OCI-LY7 (cell line): ENCODE results near the gene RBP5. TPM values are rescaled to one million over a fixed set of nuclear protein-coding genes. Genes with fewer than 3 reads are reported as not detected.

Experiments
- BruUV-seq: library from RNA; stranded (reverse); fragments of 400-500 nt; replicated peaks from 2 replicates; lab custom pipeline; 2021; lab: Mats Ljungman, UMichigan
- CTCF ChIA-PET: fragments of 300-600 bp; sonication (Branson Sonifier 250); formaldehyde crosslinking; loops from one replicate; lab custom pipeline; 2022; ENCODE audit warnings: antibody characterized with exemption; ENCODE audit not compliant: unreplicated experiment; lab: Charles Lee
- POLR2A ChIA-PET: fragments of 300-600 bp; sonication (Branson Sonifier 250); formaldehyde crosslinking; loops from one replicate; lab custom pipeline; 2022; ENCODE audit warnings: antibody characterized with exemption; lab: Charles Lee
- DNase-seq: peaks from one replicate; pipeline ENCODE4 v3.0.0-alpha.2; 2015; ENCODE audit warnings: low spot score
- H2AFZ ChIP-seq: fragments of 200-600 bp; sonication (generic), shearing (Covaris generic); 2 replicates; pipeline ENCODE4 v1.6.1; 2014; ENCODE audit warnings: mild to moderate bottlenecking, antibody characterized with exemption, low read length, moderate library complexity
- H3K27ac ChIP-seq: fragments of 200-600 bp; sonication (generic); 2 replicates; pipeline ENCODE4 v1.5.1; 2014; ENCODE audit warnings: mixed run types, low read depth, mild to moderate bottlenecking, moderate library complexity, low read length, inconsistent platforms; ENCODE audit not compliant: poor library complexity, severe bottlenecking
- H3K36me3 ChIP-seq: fragments of 200-600 bp; sonication (generic); 2 replicates; pipeline ENCODE4 v1.6.1; 2014; ENCODE audit warnings: mild to moderate bottlenecking, antibody characterized with exemption, low read length, moderate library complexity, mixed read lengths; ENCODE audit not compliant: insufficient read depth
- H3K4me1 ChIP-seq: fragments of 200-600 bp; sonication (generic); 2 replicates; pipeline ENCODE4 v1.5.1; 2014; ENCODE audit warnings: mild to moderate bottlenecking, low read length; ENCODE audit not compliant: insufficient read depth, poor library complexity, severe bottlenecking
- H3K4me2 ChIP-seq: fragments of 200-600 bp; sonication (generic); 2 replicates; pipeline ENCODE4 v1.6.1; 2014; ENCODE audit warnings: mild to moderate bottlenecking, low read length
- H3K4me3 ChIP-seq: fragments of 200-600 bp; sonication (generic); 2 replicates; pipeline ENCODE4 v1.5.1; 2014; ENCODE audit warnings: mild to moderate bottlenecking, low read depth, low read length; ENCODE audit not compliant: poor library complexity, severe bottlenecking
- H3K79me2 ChIP-seq: fragments of 200-600 bp; sonication (generic); 2 replicates; pipeline ENCODE4 v1.6.1; 2016; ENCODE audit warnings: low read depth, mild to moderate bottlenecking, low read length, moderate library complexity, mixed read lengths; ENCODE audit not compliant: insufficient read depth
- H3K9me2 ChIP-seq: fragments of 200-600 bp; sonication (generic); 2 replicates; pipeline ENCODE4 v1.6.1; 2016; ENCODE audit warnings: mild to moderate bottlenecking, low read length, mixed read lengths; ENCODE audit not compliant: insufficient read depth
- H3K9me3 ChIP-seq: fragments of 200-600 bp; sonication (generic); 2 replicates; pipeline ENCODE4 v1.6.1; 2014; ENCODE audit warnings: mild to moderate bottlenecking, mixed run types, low read length, mixed read lengths
- H4K20me1 ChIP-seq: fragments of 200-600 bp; sonication (generic); 2 replicates; pipeline ENCODE4 v1.6.1; 2014; ENCODE audit warnings: mild to moderate bottlenecking, antibody characterized with exemption, low read length, moderate library complexity, mixed read lengths; ENCODE audit not compliant: insufficient read depth
- CTCF ChIP-seq: fragments of 200-600 bp; sonication (generic); conservative IDR thresholded peaks from 2 replicates; pipeline ENCODE4 v1.5.1; 2014; ENCODE audit warnings: mild to moderate bottlenecking, antibody characterized with exemption, low read length, moderate library complexity, mixed read lengths
- EZH2phosphoT487 ChIP-seq: fragments of 200-600 bp; sonication (generic); IDR thresholded peaks from 2 replicates; pipeline ENCODE4 v1.6.1; 2018; ENCODE audit warnings: low read depth, borderline replicate concordance, mild to moderate bottlenecking, mixed run types, antibody characterized with exemption, low read length, moderate library complexity, mixed read lengths
- intact Hi-C: fragments of 100-400 bp; cut with micrococcal nuclease; formaldehyde crosslinking; loops from one replicate; pipeline ENCODE4 v1.10.0; 2022; ENCODE audit not compliant: unreplicated experiment
- total RNA-seq, 2 experiments: library from RNA; depleted of rRNA in 1 of 2; stranded (reverse); fragments of >200 nt in 1 of 2; shearing (Covaris generic) in 1 of 2; gene quantifications; 2 replicates each; pipeline ENCODE4 v1.2.3, GENCODE V29; 2014 to 2022

RBP5 gene
- total RNA-seq, 2 experiments from 2014 or later: 0.70 TPM; not detected in 1

- no peaks in the 10 kb centered on the region for H4K20me1 ChIP-seq
- no peaks in the 10 kb centered on the region for H3K9me2 ChIP-seq
- no peaks in the 10 kb centered on the region for H3K36me3 ChIP-seq
- no peaks in the 10 kb centered on the region for H3K79me2 ChIP-seq
- no peak overlapping the region for H3K4me3 ChIP-seq
- no peak overlapping the region for H3K27ac ChIP-seq
- peaks cover 3% of the 10 kb centered on the region for H3K4me1 ChIP-seq
- no peak overlapping the region; the same call in 1 of the 2 replicates for H3K4me2 ChIP-seq
- intact Hi-C loops: loop anchor here (1.0 to 5.0 kb wide), 4 partner anchors 21 to 224 kb away; partner anchors contain the start of genes C12orf57 and TPI1
- TF ChIP-seq CTCF (no peak), EZH2phosphoT487 (no peak)
- CTCF ChIA-PET: no interaction called here
- POLR2A ChIA-PET: interaction anchor here (0.5 to 1.3 kb wide), 2 partner anchors 148 to 193 kb away, joined by 3 to 5 read pairs; partner anchors contain the start of genes C12orf57 and RNU7-1
- no peak for DNase-seq
- no peak overlapping the region for H2AFZ ChIP-seq
- no peaks in the 10 kb centered on the region for H3K9me3 ChIP-seq
- BruUV-seq: no TSS peak
These were observed 36.9 kb downstream of the RBP5 start for GRCh38 chr12:7091660-7092228.

- TF ChIP-seq EZH2phosphoT487 (no peak), CTCF (no peak)
- Histone ChIP-seq H4K20me1 (no peaks in the 10 kb centered on the region), H3K4me2 (no peak overlapping the region), H3K4me3 (no peak overlapping the region), H3K27ac (no peak overlapping the region), H3K9me3 (no peaks in the 10 kb centered on the region), H3K79me2 (no peaks in the 10 kb centered on the region), H3K9me2 (no peaks in the 10 kb centered on the region), H3K4me1 (peaks cover 3% of the 10 kb centered on the region), H3K36me3 (no peaks in the 10 kb centered on the region), H2AFZ (no peak overlapping the region)
- BruUV-seq: no TSS peak
- intact Hi-C loops: loop anchor here (5.0 kb wide), 1 partner anchor 224 kb away; the partner anchor contains the start of gene TPI1
- ChIA-PET POLR2A (interaction anchor here (0.5 kb wide), 1 partner anchor 192 kb away, joined by 3 read pairs; no protein-coding TSS in a partner anchor), CTCF (no interaction called here)
- DNase-seq: no peak
These were observed 37.5 kb downstream of the RBP5 start for GRCh38 chr12:7091171-7091570.
